SH-SY5Y (cell line): ENCODE measurements around the gene RAX.

Experiments
- GATA2 ChIP-seq: IDR thresholded peaks from 2 replicates; pipeline ENCODE4 v1.6.1; 2011; ENCODE audit warnings: mild to moderate bottlenecking, low read depth, low read length
- GATA3 ChIP-seq: IDR thresholded peaks from 2 replicates; pipeline ENCODE4 v1.6.1; 2011; ENCODE audit warnings: low read depth, mild to moderate bottlenecking, low read length, moderate library complexity

- TF ChIP-seq GATA3 (no peak), GATA2 (no peak)
Observed at GRCh38 chr18:59275406-59275949, 2.2 kb upstream of the RAX start.
